OCI-M1 (cell line): ENCODE results near the gene TTC29.

Source experiments
- DNase-seq: peaks from one replicate; lab custom pipeline; 2025; lab: John Stamatoyannopoulos, UW

Gene TTC29, protein sequence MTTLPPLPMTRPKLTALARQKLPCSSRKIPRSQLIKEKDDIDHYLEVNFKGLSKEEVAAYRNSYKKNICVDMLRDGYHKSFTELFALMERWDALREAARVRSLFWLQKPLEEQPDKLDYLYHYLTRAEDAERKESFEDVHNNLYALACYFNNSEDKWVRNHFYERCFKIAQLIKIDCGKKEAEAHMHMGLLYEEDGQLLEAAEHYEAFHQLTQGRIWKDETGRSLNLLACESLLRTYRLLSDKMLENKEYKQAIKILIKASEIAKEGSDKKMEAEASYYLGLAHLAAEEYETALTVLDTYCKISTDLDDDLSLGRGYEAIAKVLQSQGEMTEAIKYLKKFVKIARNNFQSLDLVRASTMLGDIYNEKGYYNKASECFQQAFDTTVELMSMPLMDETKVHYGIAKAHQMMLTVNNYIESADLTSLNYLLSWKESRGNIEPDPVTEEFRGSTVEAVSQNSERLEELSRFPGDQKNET

DNA sequence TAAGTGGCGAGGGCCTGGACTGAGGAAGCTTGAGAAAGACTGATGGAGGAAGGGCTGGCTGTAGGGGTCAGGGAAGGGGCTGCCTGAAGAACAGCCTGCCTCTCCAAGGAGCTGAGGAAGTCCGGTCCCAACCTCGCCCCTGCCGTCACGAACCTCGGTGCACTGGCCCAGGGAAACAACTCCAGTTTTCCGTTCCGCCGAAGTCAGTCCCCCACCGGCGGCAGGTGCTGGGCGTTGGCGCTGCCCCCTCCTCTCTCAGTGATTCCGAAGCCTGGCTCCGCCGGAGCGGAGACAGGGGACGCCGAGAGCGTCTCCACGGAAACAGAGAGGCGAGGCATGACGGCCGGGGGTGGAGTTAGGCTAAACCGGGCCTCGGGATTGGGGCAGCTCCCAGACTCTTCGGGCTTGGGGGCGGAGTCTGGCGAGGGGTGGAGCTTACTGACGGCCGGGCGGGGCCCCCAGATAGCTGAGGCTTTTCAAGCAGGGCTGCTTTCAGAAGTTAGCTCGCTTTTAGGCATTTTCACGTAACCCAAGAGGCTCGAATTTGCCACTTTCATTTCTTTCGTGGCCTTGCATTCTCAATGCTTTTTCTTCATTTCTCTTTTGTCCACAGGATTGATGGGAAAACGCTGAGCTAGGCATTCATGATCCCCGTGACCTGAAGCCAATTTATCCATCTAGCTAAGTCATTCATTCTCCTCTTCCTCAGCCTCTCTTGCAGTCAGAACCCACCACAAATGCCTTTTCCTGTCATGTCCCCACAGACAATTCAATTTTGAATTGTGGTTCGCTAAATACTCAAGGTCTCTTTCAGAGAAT is at the start of gene TTC29:
TSS of gene TTC29 (minus strand) at position 309 of the 819 bp plus-strand sequence. CDS start 5,969 bp downstream, outside the sequence.
- DNase-seq = peak; percentile 96

DNA sequence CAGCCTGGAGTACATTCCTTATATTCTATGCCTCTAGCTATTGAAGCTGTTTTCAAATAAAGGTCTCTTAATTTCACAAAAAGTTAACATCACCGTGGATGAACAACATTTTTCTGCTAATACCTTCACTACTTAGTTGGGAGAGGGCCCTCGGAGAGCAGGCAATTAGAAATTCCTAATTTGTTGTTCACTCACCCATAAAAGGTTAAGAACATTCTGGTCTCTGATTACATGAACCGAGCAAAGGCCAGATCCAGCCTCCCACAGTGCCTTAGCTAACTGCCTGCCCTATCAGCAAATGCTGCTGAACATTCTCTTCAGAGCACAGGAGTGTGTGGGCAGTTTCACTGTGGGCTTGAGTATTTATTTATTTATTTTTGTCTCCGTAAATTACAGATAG is 36.0 kb upstream of the TTC29 start:
- DNase-seq = peak; percentile 28

DNA sequence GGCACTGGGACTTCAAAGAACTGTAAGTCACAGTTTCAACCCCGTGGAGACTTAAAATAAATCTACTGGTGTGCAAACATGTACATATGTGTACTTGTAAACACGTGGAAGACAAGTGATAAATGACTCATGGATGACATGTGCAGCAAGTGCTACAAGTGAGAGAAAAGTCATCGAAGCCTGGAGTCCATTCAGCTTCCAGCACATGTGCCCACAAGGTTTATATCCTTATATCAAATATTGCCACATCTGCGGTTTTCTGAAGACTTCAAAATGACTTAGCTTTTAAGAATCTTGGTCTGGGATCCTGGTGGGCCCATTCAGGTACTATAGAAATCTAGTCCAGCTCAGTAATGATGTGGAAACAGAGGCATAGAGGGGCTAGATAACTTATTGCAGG is 33.0 kb upstream of the TTC29 start:
- DNase-seq = peak; percentile 41

DNA sequence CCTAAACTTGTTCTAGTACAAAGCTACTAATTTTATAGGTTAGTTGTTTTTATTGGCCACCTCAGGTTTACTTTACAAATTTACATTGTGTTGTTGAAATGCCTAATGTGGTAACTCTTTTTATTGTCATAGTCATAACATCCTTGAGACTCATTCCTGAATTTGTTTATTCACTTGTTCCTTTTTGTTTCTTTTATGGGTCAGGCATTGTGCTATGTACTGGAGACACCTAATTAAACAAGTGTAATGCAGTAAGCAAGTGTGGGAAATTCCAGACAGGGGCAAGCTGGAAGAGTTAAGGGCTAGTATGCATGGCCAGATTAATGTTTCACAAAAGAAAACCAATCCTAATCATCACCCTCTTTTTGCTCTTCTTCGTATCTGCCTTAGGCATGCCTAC is 30.5 kb upstream of the TTC29 start:
- DNase-seq = no peak

DNA sequence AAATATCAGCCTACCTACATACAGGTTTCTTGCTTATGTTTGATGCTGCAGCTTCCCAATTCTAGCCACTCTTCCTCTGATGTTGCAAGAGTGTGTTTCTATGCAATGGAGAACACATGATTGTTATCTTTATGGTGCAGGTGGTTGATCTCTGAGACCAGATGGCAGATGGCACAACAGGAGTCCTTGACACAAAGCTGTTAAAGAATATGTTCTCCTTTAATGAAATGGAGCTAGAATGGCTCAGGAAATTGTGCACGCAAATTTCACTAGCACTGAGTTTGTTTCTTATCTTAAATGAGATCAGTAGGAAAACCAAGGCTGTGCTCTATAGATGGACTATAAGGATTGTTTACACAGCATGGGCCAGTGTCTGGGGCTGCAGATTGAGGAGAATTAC is 29.9 kb upstream of the TTC29 start:
- peak; percentile 67 for DNase-seq

DNA sequence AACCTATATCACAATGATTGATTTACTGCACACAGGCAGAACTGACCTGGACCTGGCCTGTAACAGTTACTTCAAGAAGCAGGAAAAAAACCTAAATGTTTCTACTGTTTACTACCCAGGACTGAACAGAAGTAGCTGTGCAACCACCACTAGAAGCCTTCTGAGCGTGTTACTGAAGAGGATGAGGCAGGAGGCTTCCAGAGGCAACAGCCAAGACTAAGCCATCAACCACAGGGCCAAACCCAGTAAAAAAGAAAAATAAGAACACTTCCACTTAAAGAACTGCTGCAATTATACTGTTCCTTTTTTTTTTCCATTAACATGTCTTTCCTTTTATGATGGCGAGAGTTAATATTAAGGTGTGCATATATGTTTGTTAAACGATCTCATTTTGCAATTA is 29.4 kb upstream of the TTC29 start:
- no peak for DNase-seq

DNA sequence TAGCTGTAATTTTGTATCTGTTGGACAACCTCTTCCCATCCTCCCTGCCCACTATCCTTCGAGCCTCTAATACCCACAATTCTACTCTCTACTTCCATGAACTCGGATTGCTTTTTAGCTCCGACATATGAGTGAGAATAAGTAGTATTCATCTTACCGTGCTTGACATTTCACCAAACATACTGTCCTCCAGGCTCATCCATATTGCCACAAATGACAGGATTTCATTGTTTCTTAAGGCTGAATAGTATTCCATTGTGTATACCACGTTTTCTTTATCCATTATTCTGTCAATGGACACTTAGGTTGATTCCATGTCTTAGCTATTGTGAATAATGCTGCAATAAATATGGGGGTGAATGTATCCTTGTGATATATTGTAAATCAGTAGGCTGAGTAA is 26.4 kb upstream of the TTC29 start:
- no peak for DNase-seq

DNA sequence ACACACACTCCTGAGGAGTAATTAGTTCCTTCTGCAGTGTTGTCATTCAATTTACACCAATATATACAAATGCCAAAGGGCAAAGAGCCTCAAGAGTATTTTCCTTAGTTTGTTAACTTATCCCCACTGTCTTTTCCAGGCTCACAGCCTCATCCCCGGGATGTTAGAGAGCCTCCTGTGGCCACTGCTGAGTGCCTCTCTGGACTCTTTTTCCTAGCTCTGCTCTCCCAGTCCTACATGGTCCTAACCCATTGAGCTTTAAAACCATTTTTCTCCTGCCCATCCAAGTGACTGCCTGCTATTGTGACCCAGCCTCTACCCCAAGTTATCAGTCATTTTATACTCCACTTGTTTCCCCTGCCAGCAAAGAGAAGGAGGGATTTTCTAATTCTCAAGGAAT is 23.5 kb upstream of the TTC29 start:
- no peak for DNase-seq

DNA sequence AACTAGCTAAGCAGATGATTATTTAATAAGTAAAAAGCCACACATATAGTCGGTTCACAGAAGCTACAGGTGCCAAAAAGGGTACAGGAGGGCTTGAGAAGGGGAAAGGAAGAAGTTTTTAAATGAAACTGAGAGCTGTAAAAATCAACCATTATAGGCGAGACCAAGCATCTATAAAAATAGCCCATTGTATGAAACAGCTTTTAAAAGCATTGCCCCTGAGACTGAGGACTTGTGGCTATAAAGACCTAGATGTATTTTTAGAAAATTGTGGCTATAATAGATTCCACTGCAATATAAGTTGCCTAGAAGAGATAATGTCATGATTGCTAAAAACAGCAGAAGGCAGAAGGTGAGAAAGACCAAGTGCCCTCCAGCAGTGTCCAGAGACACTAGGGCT is 15.0 kb upstream of the TTC29 start:
- no peak for DNase-seq

DNA sequence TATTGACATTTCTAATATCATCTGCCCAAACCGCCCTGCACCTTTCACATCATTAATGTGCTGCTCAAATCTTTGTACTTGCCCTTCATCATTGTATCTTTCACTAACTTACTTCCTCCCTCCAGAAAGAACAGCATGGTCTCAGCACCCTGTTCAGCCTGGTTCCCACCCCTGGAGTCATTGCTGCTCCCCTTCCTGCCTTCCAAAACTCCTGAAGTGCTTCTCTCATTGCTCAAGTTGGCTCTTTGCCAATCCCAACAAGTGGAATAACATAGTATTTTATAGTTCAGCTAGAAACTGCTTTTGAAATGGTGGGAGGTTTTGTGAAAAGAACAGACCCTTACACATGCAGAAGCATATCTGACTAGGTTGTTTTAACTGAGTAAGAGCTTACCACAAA is 14.0 kb upstream of the TTC29 start:
- peak; percentile 63 for DNase-seq

DNA sequence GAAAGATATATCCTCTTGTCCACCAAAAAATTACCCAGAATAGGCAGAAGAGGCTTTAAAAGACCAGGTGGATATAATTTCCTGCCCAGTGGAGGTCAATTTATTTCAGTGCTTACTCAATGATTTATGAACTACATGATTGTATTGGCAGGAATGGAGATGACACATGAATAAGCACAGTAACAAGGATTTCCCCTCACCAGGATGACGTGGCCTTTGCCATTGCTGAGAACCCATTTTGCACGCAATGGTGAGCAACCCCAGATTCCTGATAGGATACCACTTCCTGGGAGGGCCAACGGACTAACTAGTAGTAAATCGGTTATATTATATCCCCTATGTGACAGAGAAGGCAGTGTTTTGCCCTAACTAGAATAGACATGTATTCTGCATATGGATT is 11.6 kb upstream of the TTC29 start:
- DNase-seq = peak; percentile 89

DNA sequence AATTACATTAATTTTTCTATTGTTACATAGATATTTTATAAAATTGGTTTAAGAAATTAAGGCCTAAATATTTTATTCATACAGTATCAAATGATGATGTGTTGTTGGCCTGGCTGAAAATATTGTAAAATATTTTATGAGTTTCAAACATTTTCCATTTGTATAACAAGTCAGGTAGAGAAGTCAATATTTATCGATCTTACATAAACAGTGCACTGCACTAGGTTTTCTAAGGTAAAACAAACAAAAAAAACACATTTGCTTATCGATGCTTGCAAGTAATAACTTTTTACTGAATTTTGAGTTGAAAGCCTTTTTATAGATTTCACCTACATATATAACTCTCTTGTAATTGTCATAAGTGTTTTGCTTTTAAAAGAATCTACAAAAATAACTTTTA is 7.2 kb upstream of the TTC29 start:
- DNase-seq = no peak

DNA sequence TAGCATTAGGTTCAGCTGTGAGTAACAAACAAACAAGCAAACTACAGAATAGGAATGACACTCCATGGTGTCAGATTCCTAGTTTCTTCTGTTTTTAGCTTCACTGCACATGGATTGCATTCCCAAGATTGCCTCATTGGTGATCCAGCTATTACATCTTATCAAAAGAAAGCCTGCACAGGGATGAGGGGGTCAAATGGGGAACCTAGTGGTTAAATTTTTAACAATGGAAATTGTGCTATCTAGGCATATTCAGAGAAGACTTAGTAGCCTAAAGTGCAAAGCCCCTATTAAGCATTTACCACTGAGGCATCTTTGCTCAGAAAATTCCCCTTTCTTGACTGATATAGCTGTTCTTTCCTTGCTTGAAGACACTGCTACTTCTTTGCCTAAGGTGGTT is 3.9 kb upstream of the TTC29 start:
- no peak for DNase-seq

DNA sequence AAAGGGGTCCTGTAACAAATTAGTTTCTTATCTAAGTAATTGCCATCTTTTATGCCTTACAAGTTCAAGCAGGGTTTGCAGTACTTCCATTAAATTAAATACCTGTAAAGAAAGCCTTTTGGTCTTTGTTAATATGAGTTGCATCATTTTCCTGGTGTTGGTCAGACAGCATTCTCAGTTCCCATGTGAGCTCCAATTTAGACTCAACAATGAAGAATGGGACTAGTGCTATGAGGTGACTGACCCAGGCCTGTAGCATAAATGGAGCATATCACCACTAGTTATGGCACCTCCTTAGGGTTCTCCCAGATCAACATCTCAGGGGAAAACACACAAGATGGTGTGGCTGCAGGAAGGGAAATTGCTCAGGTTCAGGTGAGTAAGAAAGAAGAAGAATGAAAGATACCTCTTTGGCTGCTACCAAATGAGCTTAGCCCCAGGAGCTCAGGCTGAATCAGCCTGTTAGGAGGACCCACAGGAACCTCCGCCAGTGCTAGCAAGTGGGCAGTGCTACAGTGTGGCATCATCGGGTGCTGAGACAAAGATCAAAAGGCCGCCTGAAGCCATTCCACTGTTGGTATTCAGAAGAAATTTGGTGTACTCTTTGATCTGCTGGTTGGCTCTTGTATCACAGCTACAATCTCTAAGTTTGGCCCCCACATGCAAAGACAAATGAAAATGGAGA is 1.8 kb downstream of the TTC29 start:
- no peak for DNase-seq

DNA sequence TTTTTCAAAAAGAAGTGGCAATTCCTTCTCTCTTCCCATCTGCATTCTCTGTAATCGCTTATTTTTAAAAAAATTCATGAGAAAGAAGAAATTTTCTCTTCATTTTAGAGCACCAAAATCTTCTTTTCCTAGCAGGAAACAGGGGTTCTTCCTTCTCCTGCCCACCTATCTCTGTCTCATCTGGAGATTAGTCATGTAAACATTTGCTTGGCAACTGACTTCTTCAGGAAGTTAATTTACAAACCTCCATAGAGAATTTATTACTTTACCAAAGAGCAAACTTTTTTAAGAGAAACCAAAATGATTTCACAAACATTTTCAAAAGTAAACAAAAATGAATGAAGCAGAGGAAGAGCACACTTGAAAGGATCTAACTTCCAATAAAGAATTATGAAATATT is 13.5 kb downstream of the TTC29 start:
- no peak for DNase-seq

DNA sequence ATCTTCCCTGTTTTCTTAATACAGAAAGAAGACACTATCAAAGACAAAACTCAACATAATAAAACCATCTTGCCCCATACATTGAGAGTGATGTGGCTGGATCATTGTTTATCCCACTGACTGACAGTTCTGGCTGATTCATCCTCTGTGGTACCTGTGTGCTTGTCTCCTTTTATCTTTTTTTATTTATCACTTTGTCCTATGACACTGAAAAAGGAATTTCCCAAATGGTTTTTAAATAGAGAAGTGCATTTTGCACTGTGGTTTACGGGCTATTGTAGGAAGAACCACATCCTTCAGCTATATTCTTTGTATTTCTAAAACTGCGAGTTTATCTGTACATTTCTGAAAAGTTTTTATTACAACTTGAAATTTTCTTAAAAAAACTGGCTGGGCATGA is 15.0 kb downstream of the TTC29 start:
- peak; percentile 22 for DNase-seq

DNA sequence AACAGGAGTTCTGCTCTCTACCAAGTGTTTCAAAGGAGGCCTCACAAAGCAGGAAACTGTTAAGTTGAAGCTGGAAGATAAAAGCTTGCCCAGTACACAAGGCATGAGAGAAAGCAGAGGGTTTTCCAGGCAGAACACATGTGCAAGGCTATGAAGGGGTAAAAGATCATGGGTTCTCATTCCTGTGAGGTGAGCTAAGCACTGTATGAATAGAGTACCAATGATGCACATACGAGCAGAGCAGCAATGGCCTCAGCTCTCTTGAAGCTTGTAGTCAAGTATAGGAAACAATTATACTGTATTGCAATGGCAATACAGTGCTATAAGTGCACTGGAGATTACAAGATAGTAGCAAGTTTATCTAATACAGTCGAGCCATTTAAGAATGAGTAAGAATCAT is 18.0 kb downstream of the TTC29 start:
- no peak for DNase-seq

DNA sequence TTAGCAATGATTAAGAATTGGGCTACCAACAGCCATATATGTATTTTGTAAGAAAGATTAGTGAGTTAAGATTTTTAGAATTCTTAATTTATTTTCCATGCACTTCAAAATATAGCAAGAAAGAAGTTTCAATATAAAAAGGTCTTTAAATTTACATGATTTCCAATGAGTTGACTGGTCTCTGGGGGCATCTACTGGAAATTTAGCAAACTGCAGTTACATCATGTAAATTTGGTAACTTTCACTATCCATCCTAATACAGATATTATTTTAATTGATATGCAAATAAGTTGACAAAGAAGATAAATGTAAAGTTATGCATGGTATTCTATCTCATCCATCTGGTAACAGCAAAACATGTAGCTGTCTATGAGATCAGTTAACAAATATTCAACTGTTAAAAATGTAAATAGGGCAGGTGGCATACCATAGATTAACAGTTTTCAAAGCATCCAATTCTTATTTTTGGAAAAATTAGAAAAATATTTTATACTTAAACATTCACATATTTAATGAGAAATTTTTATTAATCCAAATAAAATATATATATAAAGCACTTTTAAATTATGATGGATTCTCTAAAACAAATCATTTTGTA is 29.1 kb downstream of the TTC29 start:
- DNase-seq = peak; percentile 76

DNA sequence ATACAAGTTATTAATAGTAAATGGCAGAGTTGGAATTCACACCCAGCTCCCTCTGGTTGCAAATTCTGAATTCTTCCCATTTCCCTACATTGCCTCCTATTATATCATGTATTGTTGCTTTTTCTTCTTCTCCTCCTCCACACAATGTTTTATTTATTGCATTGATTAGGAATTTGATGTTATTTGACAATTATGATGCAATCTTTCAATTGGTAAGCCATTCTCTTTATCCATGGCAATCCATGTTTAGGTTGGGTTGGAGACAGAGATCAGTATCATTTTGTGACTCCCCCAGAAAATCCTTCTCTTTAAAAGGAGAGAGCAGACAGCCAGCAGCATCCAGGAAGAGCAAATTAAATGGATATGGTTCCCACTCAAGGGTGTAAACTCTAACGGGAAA is 30.5 kb downstream of the TTC29 start:
- DNase-seq = no peak

DNA sequence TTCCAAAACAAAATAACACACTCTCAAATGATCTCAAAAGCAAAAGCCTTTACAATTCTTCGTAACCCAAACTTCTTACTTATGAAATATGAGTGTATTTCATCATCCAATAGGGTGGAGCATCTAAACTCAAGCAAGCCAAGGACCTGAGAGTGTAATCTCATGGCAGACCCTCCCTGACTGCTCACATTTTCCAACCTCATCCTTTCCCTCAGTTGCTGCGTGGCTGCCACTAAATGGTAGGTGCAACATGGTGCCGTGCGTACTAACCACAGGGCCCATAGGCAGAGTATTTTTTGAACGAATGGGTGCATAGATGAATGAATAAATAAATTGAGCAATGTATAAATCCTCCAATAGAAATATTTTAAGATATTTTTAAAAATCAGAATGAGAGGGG is 45.4 kb downstream of the TTC29 start:
- DNase-seq = peak; percentile 28

DNA sequence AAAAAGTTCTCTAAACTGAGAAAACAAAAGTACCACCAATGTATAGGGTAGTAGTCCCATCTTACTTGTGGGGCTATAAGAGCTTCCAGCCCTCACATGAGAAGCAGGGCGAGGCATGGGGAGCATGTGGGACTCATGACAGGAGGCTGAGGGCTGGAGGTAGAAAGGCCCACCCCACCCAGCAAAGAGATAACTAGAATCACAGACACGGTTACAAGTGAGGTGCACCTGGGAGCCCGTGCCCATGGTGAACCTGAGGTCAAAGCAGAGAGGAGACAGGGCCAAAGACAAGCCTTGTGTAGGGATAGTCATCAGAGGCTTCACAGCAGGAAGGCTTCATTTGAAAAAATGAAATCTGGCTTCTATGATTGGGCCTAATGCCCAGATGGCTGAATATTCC is 55.4 kb downstream of the TTC29 start:
- DNase-seq = no peak

DNA sequence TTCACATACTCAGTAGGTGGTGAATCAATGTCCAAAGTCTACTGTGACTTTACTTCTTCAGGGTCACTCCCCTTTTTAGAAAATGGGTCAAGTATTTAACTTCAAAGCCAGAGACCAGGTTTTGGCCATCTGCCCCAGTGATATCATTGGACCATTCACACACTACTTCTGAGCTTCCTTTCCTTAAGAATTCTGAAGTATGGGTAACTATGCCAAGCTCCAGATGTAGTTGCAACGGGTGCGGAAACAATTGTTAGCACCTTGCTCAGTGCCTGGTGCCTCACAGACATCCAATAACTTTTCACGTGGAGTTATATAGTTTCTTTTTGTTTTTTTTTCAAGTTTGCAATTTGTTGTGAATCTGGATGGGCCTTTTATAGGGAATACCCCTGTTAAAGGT is 62.6 kb downstream of the TTC29 start:
- no peak for DNase-seq
